ENCODE measurements around the gene KDM4C. TPM values are rescaled to one million over a fixed set of nuclear protein-coding genes. Genes with fewer than 3 reads are reported as not detected.

KDM4C gene
- total RNA-seq, 4 donors from 2014 or later: 32.3 to 41.4 (median 35.3) TPM

GRCh38 chr9:6922680-6923079 lies 164.9 kb downstream of the KDM4C start:
- no peak for TF ChIP-seq CTCF (IDR thresholded peaks at IDR 0.05)
- TF ChIP-seq POLR2A (IDR thresholded peaks at IDR 0.05): no peak
- DNase-seq (ENCODE audit: low spot score in 2 of 2): no peak
- WGBS, 2 donors: 76 to 81% methylated on average over 2 of the region's 2 CpGs
- intact Hi-C loops (cut with DNase I; ENCODE audit: low total_unique reads): no loop called here
- H3K4me3 ChIP-seq (ENCODE audit: low read depth, poor library complexity, severe bottlenecking): no peak overlapping the region

- no peak for TF ChIP-seq CTCF (IDR thresholded peaks at IDR 0.05)
- TF ChIP-seq POLR2A (IDR thresholded peaks at IDR 0.05): no peak
- 70 to 81% methylated on average over 5 of the region's 5 CpGs for WGBS, 2 donors
- no peak overlapping the region for H3K4me3 ChIP-seq (ENCODE audit: low read depth, poor library complexity, severe bottlenecking)
- no peak for DNase-seq (ENCODE audit: low spot score in 2 of 2)
- intact Hi-C loops (cut with DNase I; ENCODE audit: low total_unique reads): no loop called here
Observed at GRCh38 chr9:6923086-6923485, 165.3 kb downstream of the KDM4C start.

GRCh38 chr9:6924149-6924548 lies 166.4 kb downstream of the KDM4C start:
- TF ChIP-seq CTCF (IDR thresholded peaks at IDR 0.05): no peak
- no peak for TF ChIP-seq POLR2A (IDR thresholded peaks at IDR 0.05)
- WGBS, 2 donors: 59 to 87% methylated on average over 3 of the region's 3 CpGs
- no peak overlapping the region for H3K4me3 ChIP-seq (ENCODE audit: low read depth, poor library complexity, severe bottlenecking)
- no peak for DNase-seq (ENCODE audit: low spot score in 2 of 2)
- intact Hi-C loops (cut with DNase I; ENCODE audit: low total_unique reads): no loop called here

GRCh38 chr9:6924988-6925563 lies 167.3 kb downstream of the KDM4C start:
- 84 to 96% methylated on average over 8 of the region's 8 CpGs for WGBS, 2 donors
- DNase-seq (ENCODE audit: low spot score in 2 of 2): no peak
- no peak for TF ChIP-seq CTCF (IDR thresholded peaks at IDR 0.05)
- no peak for TF ChIP-seq POLR2A (IDR thresholded peaks at IDR 0.05)
- intact Hi-C loops (cut with DNase I; ENCODE audit: low total_unique reads): no loop called here
- no peak overlapping the region for H3K4me3 ChIP-seq (ENCODE audit: low read depth, poor library complexity, severe bottlenecking)

- 94% methylated on average over 12 of the region's 12 CpGs for whole genome bisulfite sequencing, 2 donors
- intact Hi-C loops (cut with DNase I; ENCODE audit: low total_unique reads): no loop called here
Observed at GRCh38 chr9:6925836-6926235, 168.1 kb downstream of the KDM4C start.

More at GRCh38 chr9:6925836-6926235, 168.1 kb downstream of the KDM4C start:
- H3K4me3 ChIP-seq (ENCODE audit: low read depth, poor library complexity, severe bottlenecking): no peak overlapping the region
- TF ChIP-seq CTCF (IDR thresholded peaks at IDR 0.05) (no peak), POLR2A (IDR thresholded peaks at IDR 0.05) (no peak)
- DNase-seq (ENCODE audit: low spot score in 2 of 2): no peak
